GM23338 (cell line): ENCODE data around the gene METTL21C. TPM values are rescaled to one million over a fixed set of nuclear protein-coding genes. Genes with fewer than 3 reads are reported as not detected.

ENCODE experiments used
- ATAC-seq: fragments of 200-7000 bp; cut with Tn5 transposase; 3 replicates; pipeline ENCODE4 v1.9.1; 2020
- DNase-seq: peaks from one replicate; pipeline ENCODE4 v3.0.0-alpha.2; 2015; ENCODE audit warnings: low spot score
- H2AFZ ChIP-seq: fragments of 200-600 bp; sonication (generic); 2 replicates; pipeline ENCODE4 v1.8.0; 2016; ENCODE audit warnings: antibody characterized with exemption, mild to moderate bottlenecking, moderate library complexity
- H3F3A ChIP-seq: fragments of 200-600 bp; sonication (generic); replicated peaks from 2 replicates; pipeline ENCODE4 v1.8.0; 2017; ENCODE audit warnings: antibody characterized with exemption, mixed run types, low read depth
- H3K27ac ChIP-seq: fragments of 200-600 bp; sonication (generic); 2 replicates; pipeline ENCODE4 v1.6.1; 2016; ENCODE audit warnings: low read depth
- H3K27me3 ChIP-seq: fragments of 200-600 bp; sonication (generic); 2 replicates; pipeline ENCODE4 v1.8.0; 2016; ENCODE audit warnings: mild to moderate bottlenecking, mixed run types, moderate library complexity; ENCODE audit not compliant: insufficient read depth
- H3K36me3 ChIP-seq: fragments of 200-600 bp; sonication (generic); 2 replicates; pipeline ENCODE4 v1.8.0; 2016; ENCODE audit warnings: mild to moderate bottlenecking; ENCODE audit not compliant: insufficient read depth
- H3K4me1 ChIP-seq: fragments of 200-600 bp; sonication (generic); 2 replicates; pipeline ENCODE4 v1.8.0; 2016; ENCODE audit warnings: mild to moderate bottlenecking, moderate library complexity; ENCODE audit not compliant: insufficient read depth
- H3K4me2 ChIP-seq: fragments of 200-600 bp; sonication (generic); 2 replicates; pipeline ENCODE4 v1.7.1; 2017; ENCODE audit warnings: mixed run types
- H3K4me3 ChIP-seq: fragments of 200-600 bp; sonication (generic); 2 replicates; pipeline ENCODE4 v1.6.1; 2016; ENCODE audit warnings: mixed run types
- H3K79me2 ChIP-seq: fragments of 200-600 bp; sonication (generic); replicated peaks from 2 replicates; pipeline ENCODE4 v1.8.0; 2017; ENCODE audit warnings: mild to moderate bottlenecking; ENCODE audit not compliant: insufficient read depth
- H3K9me2 ChIP-seq: fragments of 200-600 bp; sonication (generic); 2 replicates; pipeline ENCODE4 v1.8.0; 2017; ENCODE audit not compliant: insufficient read depth
- H4K20me1 ChIP-seq: fragments of 200-600 bp; sonication (generic); replicated peaks from 2 replicates; pipeline ENCODE4 v1.8.0; 2017; ENCODE audit warnings: mild to moderate bottlenecking; ENCODE audit not compliant: insufficient read depth
- H3K27ac Mint-ChIP-seq: 2 replicates; pipeline ENCODE4 v1.8.0; 2020; ENCODE audit warnings: inconsistent platforms, mild to moderate bottlenecking, moderate library complexity, mixed read lengths
- H3K27me3 Mint-ChIP-seq: 3 replicates; pipeline ENCODE4 v1.8.0; 2022; ENCODE audit warnings: low read depth, mild to moderate bottlenecking, moderate library complexity, mixed read lengths, inconsistent platforms; ENCODE audit not compliant: insufficient read depth, poor library complexity
- H3K36me3 Mint-ChIP-seq: 3 replicates; pipeline ENCODE4 v1.8.0; 2021; ENCODE audit warnings: low read depth, mild to moderate bottlenecking, inconsistent platforms, moderate library complexity, mixed read lengths
- H3K4me1 Mint-ChIP-seq: 3 replicates; pipeline ENCODE4 v1.8.0; 2020; ENCODE audit warnings: mild to moderate bottlenecking, inconsistent platforms, mixed read lengths
- H3K4me3 Mint-ChIP-seq: 3 replicates; pipeline ENCODE4 v1.8.0; 2021; ENCODE audit warnings: moderate library complexity, mild to moderate bottlenecking, inconsistent platforms, mixed read lengths
- H3K9me3 Mint-ChIP-seq: 3 replicates; pipeline ENCODE4 v1.8.0; 2020; ENCODE audit warnings: moderate library complexity, mild to moderate bottlenecking, inconsistent platforms, mixed read lengths
- POLR2AphosphoS5 ChIP-seq: IDR thresholded peaks from 2 replicates; pipeline ENCODE4 v1.6.1; 2016; ENCODE audit warnings: antibody characterized with exemption, low read depth
- ZNF331 ChIP-seq: fragments of 250-450 bp; sonication (Bioruptor Pico); IDR thresholded peaks from 2 replicates; pipeline ENCODE4 v1.5.0; 2020; ENCODE audit warnings: low read depth, mild to moderate bottlenecking, moderate library complexity
- ZNF462 ChIP-seq: fragments of 250-450 bp; sonication (Bioruptor Pico); IDR thresholded peaks from 2 replicates; pipeline ENCODE4 v1.5.0; 2020; ENCODE audit warnings: mild to moderate bottlenecking, moderate library complexity
- polyA plus RNA-seq: library from polyadenylated mRNA; unstranded; fragments of >200 nt; fragmentation: Nextera tagmentation; extraction: Ambion mirVana; gene quantifications from 2 replicates; pipeline ENCODE4 v1.2.1, GENCODE V29; 2016
- total RNA-seq: library from RNA; depleted of rRNA; stranded (reverse); fragments of >200 nt; shearing (Covaris generic); gene quantifications from 2 replicates; pipeline ENCODE4 v1.2.3, GENCODE V29; 2014

The METTL21C gene
- total and polyA plus RNA-seq, 2 experiments from 2014 or later: not detected

- TF ChIP-seq ZNF462 (CRISPR knock-in tag) (no peak), ZNF331 (CRISPR knock-in tag) (no peak)
Measured at GRCh38 chr13:102729560-102730270, 34.9 kb upstream of the METTL21C start (continued).

GRCh38 chr13:102726430-102726829 is 31.6 kb upstream of the METTL21C start:
- Histone ChIP-seq H3F3A (no peaks in the 10 kb centered on the region), H3K27ac (no peak overlapping the region), H3K36me3 (no peaks in the 10 kb centered on the region), H4K20me1 (no peaks in the 10 kb centered on the region), H2AFZ (no peak overlapping the region), H3K9me2 (peaks cover 6% of the 10 kb centered on the region; the same call in 1 of the 2 replicates), H3K27me3 (no peaks in the 10 kb centered on the region), H3K4me2 (no peak overlapping the region), H3K4me3 (no peak overlapping the region), H3K4me1 (no peaks in the 10 kb centered on the region), H3K79me2 (no peaks in the 10 kb centered on the region)
- Mint-ChIP-seq H3K9me3 (no peaks in the 10 kb centered on the region), H3K36me3 (no peaks in the 10 kb centered on the region), H3K27ac (no peak overlapping the region), H3K4me3 (no peak overlapping the region), H3K4me1 (no peaks in the 10 kb centered on the region; the same call in 2 of the 3 replicates), H3K27me3 (no peaks in the 10 kb centered on the region)
- no peak for TF ChIP-seq ZNF462 (CRISPR knock-in tag)
- no peak for TF ChIP-seq POLR2AphosphoS5
- ATAC-seq (no peak), DNase-seq (no peak)
